Measurements from ENCODE around the gene CXCL16.

DNA sequence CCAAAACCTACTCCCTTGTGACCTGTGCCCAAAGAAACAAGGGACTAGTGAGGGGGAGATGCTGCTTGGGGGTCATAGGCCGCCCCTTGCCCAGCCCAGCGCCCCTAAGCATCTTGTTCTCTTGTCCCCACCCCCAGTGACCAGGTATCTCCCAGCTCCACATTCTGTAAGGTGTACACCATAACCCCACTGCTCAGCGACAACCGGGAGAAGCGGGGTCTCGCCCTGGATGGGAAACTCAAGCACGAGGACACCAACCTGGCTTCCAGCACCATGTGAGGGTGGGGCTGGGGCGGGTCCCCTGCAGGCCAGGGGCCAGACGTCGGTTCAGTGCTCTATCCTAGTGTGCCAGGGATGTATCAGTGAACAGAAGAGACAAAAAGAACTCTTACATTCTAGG lies 20.6 kb downstream of the CXCL16 start:
- TF ChIP-seq, protein P1, sequence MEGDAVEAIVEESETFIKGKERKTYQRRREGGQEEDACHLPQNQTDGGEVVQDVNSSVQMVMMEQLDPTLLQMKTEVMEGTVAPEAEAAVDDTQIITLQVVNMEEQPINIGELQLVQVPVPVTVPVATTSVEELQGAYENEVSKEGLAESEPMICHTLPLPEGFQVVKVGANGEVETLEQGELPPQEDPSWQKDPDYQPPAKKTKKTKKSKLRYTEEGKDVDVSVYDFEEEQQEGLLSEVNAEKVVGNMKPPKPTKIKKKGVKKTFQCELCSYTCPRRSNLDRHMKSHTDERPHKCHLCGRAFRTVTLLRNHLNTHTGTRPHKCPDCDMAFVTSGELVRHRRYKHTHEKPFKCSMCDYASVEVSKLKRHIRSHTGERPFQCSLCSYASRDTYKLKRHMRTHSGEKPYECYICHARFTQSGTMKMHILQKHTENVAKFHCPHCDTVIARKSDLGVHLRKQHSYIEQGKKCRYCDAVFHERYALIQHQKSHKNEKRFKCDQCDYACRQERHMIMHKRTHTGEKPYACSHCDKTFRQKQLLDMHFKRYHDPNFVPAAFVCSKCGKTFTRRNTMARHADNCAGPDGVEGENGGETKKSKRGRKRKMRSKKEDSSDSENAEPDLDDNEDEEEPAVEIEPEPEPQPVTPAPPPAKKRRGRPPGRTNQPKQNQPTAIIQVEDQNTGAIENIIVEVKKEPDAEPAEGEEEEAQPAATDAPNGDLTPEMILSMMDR (IDR thresholded peaks at IDR 0.05; ENCODE audit: low read length), result no peak
- no peak for TF ChIP-seq EZH2 (IDR thresholded peaks at IDR 0.05; ENCODE audit: borderline replicate concordance, low read length)

Measured in OCI-LY1 (cell line).